ENCODE results near the gene RNU4-1.
"Not testable (repeated sequence)": the region's sequence is repeated elsewhere in the genome, so short reads cannot be mapped to it uniquely, and the experiment has no call there.

The RNU4-1 gene

GRCh38 chr12:120342175-120343038 lies 49.4 kb upstream of the RNU4-1 start:
- ATAC-seq = no peak
- no peak for TF ChIP-seq ZNF565 (CRISPR knock-in tag; conservative IDR thresholded peaks at IDR 0.05; ENCODE audit: low read depth)

- no peak for TF ChIP-seq SNAI2 (CRISPR knock-in tag; IDR thresholded peaks at IDR 0.05)
- no peak for TF ChIP-seq CREB5 (CRISPR knock-in tag; IDR thresholded peaks at IDR 0.05; ENCODE audit: low read depth)
- no peak for TF ChIP-seq CSDC2 (CRISPR knock-in tag; IDR thresholded peaks at IDR 0.05)
- TF ChIP-seq OSR1 (CRISPR knock-in tag; IDR thresholded peaks at IDR 0.05) = no peak
- no peak for TF ChIP-seq TOX (CRISPR knock-in tag; IDR thresholded peaks at IDR 0.05; ENCODE audit: borderline replicate concordance)
- ATAC-seq = no peak
Observed at GRCh38 chr12:120339256-120339655, 46.2 kb upstream of the RNU4-1 start.

- ATAC-seq = no peak
- TF ChIP-seq ZFP3 (CRISPR knock-in tag; IDR thresholded peaks at IDR 0.05) = no peak
- TF ChIP-seq BACH2 (CRISPR knock-in tag; IDR thresholded peaks at IDR 0.05; ENCODE audit: borderline replicate concordance) = no peak
- TF ChIP-seq ZNF565 (CRISPR knock-in tag; conservative IDR thresholded peaks at IDR 0.05; ENCODE audit: low read depth) = no peak
- no peak for TF ChIP-seq OSR1 (CRISPR knock-in tag; IDR thresholded peaks at IDR 0.05)
- no peak for TF ChIP-seq ISL1 (CRISPR knock-in tag; IDR thresholded peaks at IDR 0.05)
- no peak for TF ChIP-seq ZNF8 (CRISPR knock-in tag; IDR thresholded peaks at IDR 0.05)
- no peak for TF ChIP-seq ARNTL (CRISPR knock-in tag; IDR thresholded peaks at IDR 0.05; ENCODE audit: borderline replicate concordance, low read depth)
- no peak for TF ChIP-seq ZC3H10 (CRISPR knock-in tag; IDR thresholded peaks at IDR 0.05)
- TF ChIP-seq GLIS3 (CRISPR knock-in tag; IDR thresholded peaks at IDR 0.05) = no peak
- TF ChIP-seq ZFP30 (CRISPR knock-in tag; IDR thresholded peaks at IDR 0.05) = no peak
- no peak for TF ChIP-seq CREB5 (CRISPR knock-in tag; IDR thresholded peaks at IDR 0.05; ENCODE audit: low read depth)
- no peak for TF ChIP-seq TSHZ2 (CRISPR knock-in tag; IDR thresholded peaks at IDR 0.05)
- TF ChIP-seq TOX (CRISPR knock-in tag; IDR thresholded peaks at IDR 0.05; ENCODE audit: borderline replicate concordance) = no peak
- TF ChIP-seq TCF4 (CRISPR knock-in tag; IDR thresholded peaks at IDR 0.05; ENCODE audit: borderline replicate concordance) = no peak
- no peak for TF ChIP-seq POU6F1 (CRISPR knock-in tag; IDR thresholded peaks at IDR 0.05; ENCODE audit: borderline replicate concordance, low read depth)
- TF ChIP-seq ESRRG (CRISPR knock-in tag; IDR thresholded peaks at IDR 0.05) = no peak
- no peak for TF ChIP-seq CSDC2 (CRISPR knock-in tag; IDR thresholded peaks at IDR 0.05)
- TF ChIP-seq PPARA (CRISPR knock-in tag; IDR thresholded peaks at IDR 0.05; ENCODE audit: borderline replicate concordance) = no peak
- no peak for TF ChIP-seq ZNF70 (CRISPR knock-in tag; IDR thresholded peaks at IDR 0.05)
- TF ChIP-seq CSRNP3 (CRISPR knock-in tag; IDR thresholded peaks at IDR 0.05) = no peak
Observed at GRCh38 chr12:120337730-120338129, 44.7 kb upstream of the RNU4-1 start.

GRCh38 chr12:120336392-120336791 lies 43.4 kb upstream of the RNU4-1 start:
- ATAC-seq = not testable (repeated sequence)

- 0 out of 3 replicates have a peak, but pooled peaks have one; percentile 24 for ATAC-seq
Observed at GRCh38 chr12:120335447-120335846, 42.4 kb upstream of the RNU4-1 start.

All from SK-N-SH treated with all-trans-retinoic acid at 6 μM for 48 hours (cell line).